Measurements from ENCODE around the gene GLIS1. TPM values are rescaled to one million over a fixed set of nuclear protein-coding genes. Genes with fewer than 3 reads are reported as not detected.
A peak's percentile ranks its signal among the peaks of the same experiment; 100 is the strongest.

The GLIS1 gene
- total RNA-seq, 1 donor: 2.9 TPM

- H2AFZ ChIP-seq (ENCODE audit: low read length): no peak overlapping the region
- H3K4me2 ChIP-seq (ENCODE audit: insufficient read depth, low read length): no peak overlapping the region
- no peaks in the 10 kb centered on the region for H3K9me3 ChIP-seq (ENCODE audit: low read depth, low read length)
- no peak overlapping the region for H3K4me3 ChIP-seq (ENCODE audit: insufficient read depth, low read length)
- H3K79me2 ChIP-seq (ENCODE audit: insufficient read depth, low read length): no peaks in the 10 kb centered on the region
- H3K4me1 ChIP-seq (ENCODE audit: insufficient read depth, low read length): peaks cover 22% of the 10 kb centered on the region
- peaks cover 80% of the 10 kb centered on the region for H4K20me1 ChIP-seq (ENCODE audit: insufficient read depth, low read length)
- no peak overlapping the region for H3K27ac ChIP-seq (ENCODE audit: low read depth, low read length)
- TF ChIP-seq CTCF (IDR thresholded peaks at IDR 0.05; ENCODE audit: extremely low read depth, low read depth, low read length): no peak
- no peaks in the 10 kb centered on the region for H3K36me3 ChIP-seq (ENCODE audit: insufficient read depth, low read length)
- DNase-seq (ENCODE audit: insufficient read length, low spot score, missing footprints): peak; percentile 67
- peaks cover 10% of the 10 kb centered on the region for H3K27me3 ChIP-seq (ENCODE audit: insufficient read depth, low read length)
Observed at GRCh38 chr1:53657891-53658396, 81.0 kb downstream of the GLIS1 start.

GRCh38 chr1:53657531-53657805 is 81.5 kb downstream of the GLIS1 start:
- Histone ChIP-seq H3K4me3 (ENCODE audit: insufficient read depth, low read length) (no peak overlapping the region), H4K20me1 (ENCODE audit: insufficient read depth, low read length) (peaks cover 80% of the 10 kb centered on the region), H3K27me3 (ENCODE audit: insufficient read depth, low read length) (peaks cover 10% of the 10 kb centered on the region), H3K9me3 (ENCODE audit: low read depth, low read length) (no peaks in the 10 kb centered on the region), H3K4me2 (ENCODE audit: insufficient read depth, low read length) (no peak overlapping the region), H3K36me3 (ENCODE audit: insufficient read depth, low read length) (no peaks in the 10 kb centered on the region), H3K79me2 (ENCODE audit: insufficient read depth, low read length) (no peaks in the 10 kb centered on the region), H3K4me1 (ENCODE audit: insufficient read depth, low read length) (peaks cover 22% of the 10 kb centered on the region), H3K27ac (ENCODE audit: low read depth, low read length) (no peak overlapping the region), H2AFZ (ENCODE audit: low read length) (no peak overlapping the region)
- peak; percentile 58 for DNase-seq (ENCODE audit: insufficient read length, low spot score, missing footprints)
- no peak for TF ChIP-seq CTCF (IDR thresholded peaks at IDR 0.05; ENCODE audit: extremely low read depth, low read depth, low read length)

- peak; percentile 68 for DNase-seq (ENCODE audit: insufficient read length, low spot score, missing footprints)
Observed at GRCh38 chr1:53656747-53657530, 82.0 kb downstream of the GLIS1 start.

More at GRCh38 chr1:53656747-53657530, 82.0 kb downstream of the GLIS1 start:
- H3K27me3 ChIP-seq (ENCODE audit: insufficient read depth, low read length): peaks cover 10% of the 10 kb centered on the region
- no peak for TF ChIP-seq CTCF (IDR thresholded peaks at IDR 0.05; ENCODE audit: extremely low read depth, low read depth, low read length)
- peaks cover 22% of the 10 kb centered on the region for H3K4me1 ChIP-seq (ENCODE audit: insufficient read depth, low read length)
- H3K36me3 ChIP-seq (ENCODE audit: insufficient read depth, low read length): no peaks in the 10 kb centered on the region
- H3K9me3 ChIP-seq (ENCODE audit: low read depth, low read length): no peaks in the 10 kb centered on the region
- H2AFZ ChIP-seq (ENCODE audit: low read length): no peak overlapping the region
- H3K4me2 ChIP-seq (ENCODE audit: insufficient read depth, low read length): peak overlapping the region; percentile 2
- peaks cover 76% of the 10 kb centered on the region for H4K20me1 ChIP-seq (ENCODE audit: insufficient read depth, low read length)
- H3K27ac ChIP-seq (ENCODE audit: low read depth, low read length): no peak overlapping the region
- no peaks in the 10 kb centered on the region for H3K79me2 ChIP-seq (ENCODE audit: insufficient read depth, low read length)
- no peak overlapping the region for H3K4me3 ChIP-seq (ENCODE audit: insufficient read depth, low read length)

Data from osteoblast (primary cell).